ENCODE data around the gene DPP6.

DPP6 gene

DNA sequence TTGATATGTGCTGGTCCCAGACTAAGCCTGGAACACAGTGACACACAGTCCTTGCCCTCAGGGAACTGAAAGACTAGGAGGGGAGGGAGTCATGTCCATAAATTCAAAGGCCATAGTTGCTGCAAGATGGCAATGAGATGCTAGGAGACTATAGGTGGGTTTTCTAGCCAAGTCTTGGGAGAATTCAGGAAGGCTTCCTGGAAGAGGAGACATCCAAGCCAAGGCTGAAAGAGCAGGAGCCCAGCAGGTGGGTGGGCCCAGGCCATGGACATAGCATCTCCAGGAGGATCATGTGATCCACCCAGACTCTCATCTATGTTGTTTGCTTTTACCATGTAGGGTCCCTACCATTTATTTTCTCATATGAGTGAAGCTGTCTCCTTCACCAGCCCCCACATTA is 335.1 kb downstream of the DPP6 start:
- no peak for TF ChIP-seq GATA1 (IDR thresholded peaks at IDR 0.05; ENCODE audit: low read depth, low read length)
- no peak for TF ChIP-seq POLR2A (IDR thresholded peaks at IDR 0.05; ENCODE audit: low read length)
- DNase-seq: no peak

DNA sequence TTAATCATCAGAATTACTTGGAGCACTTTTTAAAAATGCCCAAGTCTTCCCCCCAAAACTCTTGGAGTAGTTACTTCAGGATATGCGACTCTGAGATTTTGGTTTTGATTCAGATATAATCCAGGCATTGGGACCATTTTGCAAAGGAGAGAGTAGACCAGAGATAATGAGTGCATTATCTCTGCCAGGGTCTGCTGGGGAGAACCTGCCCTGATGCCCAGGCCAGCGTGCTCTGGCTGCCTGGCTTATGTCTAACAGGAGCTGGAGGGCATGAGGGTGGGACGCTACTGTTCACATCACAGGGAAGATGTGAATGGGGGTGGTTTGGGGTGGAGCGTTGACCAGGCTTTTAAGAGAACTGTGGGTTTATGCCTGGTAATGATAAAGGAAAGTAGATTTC is 336.2 kb downstream of the DPP6 start:
- no peak for DNase-seq
- TF ChIP-seq GATA1 (IDR thresholded peaks at IDR 0.05; ENCODE audit: low read depth, low read length): no peak

DNA sequence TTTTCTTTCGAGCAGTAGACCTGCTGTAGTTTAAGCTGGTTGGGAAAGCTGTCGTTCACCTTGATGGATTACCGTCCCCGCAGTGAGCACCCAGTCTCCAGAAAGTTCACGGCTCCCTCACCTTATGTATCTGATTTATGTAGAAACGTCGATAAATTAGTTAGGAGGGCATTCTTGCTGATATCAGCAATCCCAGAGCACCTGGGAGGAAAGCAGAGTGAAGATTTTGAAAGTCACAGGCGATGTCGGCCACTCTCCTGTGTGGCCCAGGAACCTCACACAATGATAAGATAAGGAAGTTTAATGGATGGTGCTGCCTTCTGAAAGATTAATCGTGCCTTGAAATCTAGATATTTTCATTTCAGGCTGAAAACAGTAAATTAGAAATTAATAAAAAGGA is 336.8 kb downstream of the DPP6 start:
- no peak for DNase-seq
- TF ChIP-seq POLR2A (IDR thresholded peaks at IDR 0.05; ENCODE audit: low read length): no peak
- no peak for TF ChIP-seq GATA1 (IDR thresholded peaks at IDR 0.05; ENCODE audit: low read depth, low read length)

DNA sequence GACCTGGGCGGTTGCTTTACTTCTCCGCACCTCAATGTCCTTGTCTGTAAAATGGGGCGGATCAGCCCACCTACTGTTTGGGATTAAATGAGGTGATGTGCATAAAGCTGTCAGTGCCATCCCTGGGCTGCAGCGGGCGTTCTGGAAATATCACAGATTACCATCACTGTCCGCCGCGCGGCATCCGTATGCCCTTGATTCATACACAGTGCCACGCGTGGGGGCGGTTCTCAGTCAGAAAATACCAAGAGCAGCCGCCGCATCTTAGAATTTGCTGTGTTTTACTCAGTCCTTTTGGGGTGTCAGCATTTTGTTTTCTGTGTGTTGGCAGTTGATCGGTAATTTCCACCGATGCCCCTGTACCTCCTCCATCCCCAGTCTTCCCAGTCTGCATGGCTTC is 338.8 kb downstream of the DPP6 start:
- no peak for TF ChIP-seq GATA1 (IDR thresholded peaks at IDR 0.05; ENCODE audit: low read depth, low read length)
- no peak for DNase-seq

DNA sequence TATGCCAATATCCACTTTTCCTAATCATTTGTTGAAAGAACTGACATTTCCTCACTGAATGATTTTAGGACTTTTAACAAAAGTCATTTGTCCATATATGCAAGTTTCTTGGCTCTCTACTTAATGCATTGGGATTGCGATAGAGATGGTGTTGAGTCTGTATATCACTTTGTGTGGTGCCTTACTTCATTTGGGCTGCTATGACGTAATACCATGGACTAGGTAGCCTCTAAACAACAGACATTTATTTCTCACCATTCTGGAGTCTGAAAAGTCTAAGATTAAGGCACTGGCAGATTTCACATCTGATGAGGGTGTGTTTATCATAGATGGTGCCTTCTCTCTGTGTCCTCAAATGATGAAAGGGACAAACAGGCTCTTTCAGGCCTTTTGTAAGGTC is 342.6 kb downstream of the DPP6 start:
- no peak for DNase-seq
- TF ChIP-seq POLR2A (IDR thresholded peaks at IDR 0.05; ENCODE audit: low read length) (no peak), GATA1 (IDR thresholded peaks at IDR 0.05; ENCODE audit: low read depth, low read length) (no peak)

DNA sequence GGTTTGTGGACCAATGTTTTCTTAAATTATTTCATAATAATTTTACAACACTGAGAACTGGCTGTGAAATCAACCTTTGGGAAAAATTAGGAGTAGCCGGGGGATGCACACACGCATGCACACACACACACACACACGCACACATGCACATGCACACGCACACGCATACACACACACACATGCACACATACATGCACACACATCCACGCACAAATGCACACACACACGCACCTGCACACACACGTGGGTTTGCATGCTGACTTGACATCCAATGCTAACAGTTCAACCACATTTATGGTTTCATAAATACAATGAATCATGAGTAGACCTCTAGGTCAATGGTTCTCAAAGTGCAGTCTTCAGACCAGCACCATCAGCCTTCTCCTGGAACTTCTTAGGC is 354.1 kb downstream of the DPP6 start:
- TF ChIP-seq GATA1 (IDR thresholded peaks at IDR 0.05; ENCODE audit: low read depth, low read length) (no peak), POLR2A (IDR thresholded peaks at IDR 0.05; ENCODE audit: low read length) (no peak)
- no peak for DNase-seq

DNA sequence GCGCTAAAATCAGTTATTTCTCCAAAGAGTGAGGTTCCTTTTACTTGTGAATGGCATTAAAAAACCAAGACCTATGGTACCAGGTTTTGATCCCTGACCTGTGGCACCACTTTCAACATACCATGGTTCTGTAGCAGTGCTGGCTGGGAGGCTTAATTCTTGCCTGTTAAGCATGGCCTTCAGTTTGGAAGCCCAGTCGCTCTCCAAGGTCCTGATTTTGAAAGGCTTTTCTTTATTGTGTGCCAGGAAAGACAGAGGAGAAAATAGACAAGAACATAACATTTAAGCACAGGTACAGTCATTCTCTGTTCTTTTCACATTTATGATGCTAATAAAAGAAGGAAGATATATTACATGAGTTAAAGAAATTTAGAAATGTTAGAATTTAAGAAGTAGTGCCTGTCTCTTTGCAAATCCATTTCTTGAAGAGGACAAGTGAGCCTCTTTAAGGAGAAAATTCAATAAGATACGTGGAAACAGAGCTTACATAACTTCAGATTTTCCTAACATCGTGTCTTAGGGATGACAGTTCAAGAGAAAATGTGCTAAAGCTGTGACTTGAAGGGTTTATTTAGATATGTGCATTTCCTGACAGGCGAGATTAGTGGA is 357.6 kb downstream of the DPP6 start:
- no peak for TF ChIP-seq POLR2A (IDR thresholded peaks at IDR 0.05; ENCODE audit: low read length)
- TF ChIP-seq GATA1 (IDR thresholded peaks at IDR 0.05; ENCODE audit: low read depth, low read length): no peak
- DNase-seq: peak; percentile 5 to 17

DNA sequence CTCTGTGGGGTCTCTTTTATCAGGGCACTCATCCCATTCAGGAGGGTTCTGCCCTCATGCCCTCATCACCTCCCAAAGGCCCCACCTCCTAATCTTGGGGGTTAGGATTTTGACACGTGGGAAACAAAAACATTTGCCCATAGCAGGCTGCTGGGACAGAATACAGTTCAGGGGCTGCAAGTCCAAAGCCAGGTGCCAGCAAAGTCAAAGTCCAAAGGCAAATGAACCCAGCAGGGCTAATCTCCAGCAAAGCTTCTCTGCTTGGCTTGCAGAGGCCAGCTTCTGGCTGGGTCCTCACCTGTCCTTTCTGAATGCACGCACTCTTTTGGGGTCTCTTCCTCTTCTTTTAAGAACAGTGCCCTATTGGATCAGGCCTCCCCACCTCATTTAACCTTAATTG is 359.9 kb downstream of the DPP6 start:
- TF ChIP-seq GATA1 (IDR thresholded peaks at IDR 0.05; ENCODE audit: low read depth, low read length) (no peak), POLR2A (IDR thresholded peaks at IDR 0.05; ENCODE audit: low read length) (no peak)
- no peak for DNase-seq

DNA sequence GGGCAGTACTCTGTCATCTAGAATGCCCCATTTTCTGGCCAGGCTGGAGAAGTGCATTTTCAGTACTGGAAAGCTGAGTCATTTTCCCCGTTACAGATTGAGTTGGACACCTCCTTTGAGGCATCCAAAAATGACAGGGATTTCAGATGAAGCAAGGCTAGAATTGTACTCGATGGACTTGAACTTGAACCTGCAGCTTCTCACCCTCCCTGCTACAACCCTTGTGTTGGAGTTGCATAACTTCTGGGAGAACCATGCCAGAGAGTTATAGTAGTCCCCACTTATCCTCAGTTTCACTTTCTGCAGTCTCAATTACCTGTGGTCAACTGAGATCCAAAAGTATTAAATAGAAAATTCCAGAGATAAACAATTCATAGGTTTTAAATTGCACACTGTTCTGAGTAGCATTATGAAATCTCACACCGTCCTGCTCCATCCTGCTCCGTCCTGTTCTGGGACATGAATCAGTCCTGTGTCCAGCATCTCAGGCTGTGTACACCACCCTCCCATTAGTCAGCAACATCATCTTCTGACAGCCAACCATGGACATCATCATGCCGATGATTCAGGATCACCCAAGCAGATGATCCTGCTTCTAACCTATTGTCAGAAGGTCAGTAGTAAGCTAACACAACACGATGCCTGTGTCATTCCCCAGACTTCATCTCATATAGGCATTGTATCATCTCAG is 363.7 kb downstream of the DPP6 start:
- TF ChIP-seq GATA1 (IDR thresholded peaks at IDR 0.05; ENCODE audit: low read depth, low read length) (no peak), POLR2A (IDR thresholded peaks at IDR 0.05; ENCODE audit: low read length) (no peak)
- DNase-seq: no peak

DNA sequence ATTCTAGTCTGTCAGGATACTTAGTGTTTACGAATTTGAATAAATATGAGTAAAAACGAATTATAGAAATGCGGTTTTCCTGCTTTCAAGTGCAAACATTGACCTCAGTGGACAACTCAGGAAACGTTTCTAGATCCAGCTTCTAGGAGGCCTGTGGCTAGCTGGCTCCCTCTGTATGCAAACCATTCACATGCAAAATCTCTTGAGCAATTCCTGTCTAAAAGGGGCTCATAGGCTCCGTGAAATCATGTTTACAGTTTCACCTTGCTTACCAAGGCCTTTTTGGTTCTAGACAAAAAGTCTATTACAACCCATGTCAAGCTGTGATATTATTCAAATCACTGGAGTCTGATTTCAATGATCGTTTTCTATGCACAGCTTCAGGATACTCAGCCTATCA is 364.5 kb downstream of the DPP6 start:
- DNase-seq: no peak
- TF ChIP-seq GATA1 (IDR thresholded peaks at IDR 0.05; ENCODE audit: low read depth, low read length): no peak

DNA sequence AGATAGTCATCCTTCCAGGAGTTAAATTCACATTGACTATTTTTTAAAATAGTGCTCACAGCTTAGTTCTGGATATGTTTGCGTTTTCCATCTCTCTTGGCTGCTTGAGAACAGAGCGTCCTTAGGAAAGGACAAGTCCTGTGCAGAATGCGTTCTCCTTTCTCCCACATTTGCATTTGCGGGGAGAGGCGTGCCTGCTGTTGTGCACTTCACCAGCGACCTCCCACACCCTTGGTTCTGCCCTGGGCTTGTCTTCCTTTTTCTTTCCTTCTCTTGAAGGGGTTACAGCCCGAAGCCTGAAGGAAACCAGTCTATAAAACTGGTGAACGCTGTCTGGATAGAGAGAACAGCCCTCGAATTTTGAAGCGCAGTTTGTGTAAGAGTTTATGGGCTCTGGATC is 367.1 kb downstream of the DPP6 start:
- DNase-seq: no peak
- TF ChIP-seq GATA1 (IDR thresholded peaks at IDR 0.05; ENCODE audit: low read depth, low read length) (no peak), POLR2A (IDR thresholded peaks at IDR 0.05; ENCODE audit: low read length) (no peak)

DNA sequence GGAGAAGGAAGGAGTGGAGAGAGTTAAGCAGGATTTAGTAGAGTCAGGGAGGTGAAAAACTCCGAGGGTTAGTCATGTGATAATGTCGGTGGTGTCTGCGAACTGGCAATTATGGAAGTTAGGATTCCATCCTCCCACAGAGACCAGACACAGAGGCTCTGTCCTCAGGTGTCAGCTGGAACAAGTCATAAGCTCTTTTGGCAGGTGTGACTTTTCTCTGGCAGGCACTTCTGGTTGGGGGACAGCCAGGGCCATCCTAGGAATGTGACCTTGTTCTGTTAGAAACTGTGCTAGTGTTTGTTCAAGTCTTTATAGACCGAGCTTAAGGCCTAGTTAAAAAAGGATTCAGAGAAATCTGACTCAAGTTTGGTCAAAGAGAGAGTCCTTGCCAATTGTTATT is 371.0 kb downstream of the DPP6 start:
- no peak for TF ChIP-seq GATA1 (IDR thresholded peaks at IDR 0.05; ENCODE audit: low read depth, low read length)
- no peak for TF ChIP-seq POLR2A (IDR thresholded peaks at IDR 0.05; ENCODE audit: low read length)
- DNase-seq: no peak

DNA sequence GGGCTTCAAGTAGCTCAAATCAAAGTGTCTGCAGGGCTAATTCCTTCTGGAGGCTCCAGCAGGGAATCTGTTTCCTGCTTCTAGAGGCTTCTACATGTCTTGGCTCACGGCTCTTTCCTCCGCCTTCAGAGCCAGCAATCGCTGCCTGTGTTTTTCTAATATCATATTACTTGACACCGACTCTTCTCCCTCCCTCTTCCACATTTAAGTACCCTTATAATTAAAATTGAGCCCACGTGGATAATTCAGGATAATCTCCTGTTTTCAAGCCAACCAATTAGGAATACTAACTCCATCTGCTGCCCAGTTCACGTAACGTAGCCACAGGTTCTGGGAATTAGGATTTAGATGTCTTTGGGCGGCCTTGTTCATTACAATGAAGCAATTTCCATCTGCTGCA is 372.2 kb downstream of the DPP6 start:
- no peak for DNase-seq
- TF ChIP-seq POLR2A (IDR thresholded peaks at IDR 0.05; ENCODE audit: low read length) (no peak), GATA1 (IDR thresholded peaks at IDR 0.05; ENCODE audit: low read depth, low read length) (no peak)

DNA sequence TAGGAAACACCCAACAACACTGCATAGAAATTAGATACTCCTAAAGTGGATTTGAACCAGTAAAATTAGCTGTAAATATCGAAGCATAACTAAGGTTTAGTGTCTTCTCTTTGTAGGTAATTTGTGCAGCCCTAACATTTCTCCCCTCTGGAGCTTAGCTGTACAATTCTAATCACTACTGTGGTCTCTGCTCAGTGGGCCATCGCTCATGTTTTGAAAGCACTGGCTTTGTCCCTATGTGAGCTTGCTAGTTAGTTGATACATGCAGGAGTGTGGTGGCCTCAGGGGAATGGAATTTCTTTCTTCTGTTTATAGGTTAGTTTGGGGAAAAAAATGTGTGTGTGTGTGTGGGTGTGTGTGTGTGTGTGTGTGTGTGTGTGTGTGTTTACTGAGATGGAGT is 373.1 kb downstream of the DPP6 start:
- TF ChIP-seq GATA1 (IDR thresholded peaks at IDR 0.05; ENCODE audit: low read depth, low read length) (no peak), POLR2A (IDR thresholded peaks at IDR 0.05; ENCODE audit: low read length) (no peak)
- no peak for DNase-seq

DNA sequence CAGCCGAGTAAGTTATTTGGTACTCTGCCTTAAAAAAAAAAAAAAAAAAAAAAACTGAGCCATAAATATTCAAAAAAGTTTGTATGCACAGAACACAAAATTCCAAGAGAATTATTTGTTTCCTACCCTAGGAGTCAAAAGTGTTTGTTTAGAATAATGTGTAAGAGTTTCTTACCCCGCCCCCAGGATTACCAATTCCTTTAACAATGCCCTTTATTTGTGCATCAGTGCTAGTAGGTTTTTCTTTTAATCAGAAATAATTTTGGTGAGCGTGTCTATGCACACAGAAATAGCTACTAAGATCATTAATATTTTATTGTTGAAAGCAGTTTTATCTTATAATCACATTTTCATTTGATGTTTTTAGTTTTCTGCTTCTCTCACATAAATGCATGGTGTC is 374.6 kb downstream of the DPP6 start:
- no peak for TF ChIP-seq POLR2A (IDR thresholded peaks at IDR 0.05; ENCODE audit: low read length)
- TF ChIP-seq GATA1 (IDR thresholded peaks at IDR 0.05; ENCODE audit: low read depth, low read length): no peak
- no peak for DNase-seq

DNA sequence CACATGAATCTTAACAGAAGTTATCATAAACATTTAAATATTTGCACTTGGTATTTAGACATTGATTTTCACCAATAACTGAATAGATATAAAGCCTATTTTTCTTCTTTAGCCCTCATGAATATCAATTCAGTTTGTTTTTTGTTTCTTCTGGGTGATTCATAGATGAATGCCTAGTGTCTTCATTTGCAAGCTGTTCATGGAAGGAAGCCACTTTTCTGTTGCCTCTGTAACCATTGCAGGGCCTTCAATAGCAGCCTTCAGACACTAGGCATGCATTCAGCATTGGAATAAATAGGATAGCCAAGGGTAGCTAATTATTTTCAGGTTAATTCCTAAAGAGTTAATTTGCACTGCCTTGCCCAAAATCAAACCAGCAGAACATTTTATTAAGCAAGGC is 375.3 kb downstream of the DPP6 start:
- TF ChIP-seq GATA1 (IDR thresholded peaks at IDR 0.05; ENCODE audit: low read depth, low read length): no peak
- no peak for TF ChIP-seq POLR2A (IDR thresholded peaks at IDR 0.05; ENCODE audit: low read length)
- no peak for DNase-seq
